Thyroid gland (tissue), 4 donors: ENCODE data around the gene KRT3.
"Not testable (repeated sequence)": the region's sequence is repeated elsewhere in the genome, so short reads cannot be mapped to it uniquely, and the experiment has no call there.

Experiments used
- POLR2A ChIP-seq, 2 donors: fragments of 450-650 bp; IDR thresholded peaks; one replicate each; pipeline ENCODE4 v1.6.1; 2017; ENCODE audit warnings: antibody characterized with exemption in 2 of 2, mild to moderate bottlenecking in 2 of 2, moderate library complexity in 1 of 2
- TF ChIP-seq, protein P1 (sequence below), 6 experiments: fragments of 200-600 bp in 3 of 6; fragments of 450-650 bp in 3 of 6; sonication (generic) in 3 of 6; IDR thresholded peaks; one replicate each; pipeline ENCODE4 v1.5.1; 2016 to 2019; ENCODE audit warnings: antibody characterized with exemption in 6 of 6, mild to moderate bottlenecking in 2 of 6, inconsistent platforms in 1 of 6, moderate library complexity in 1 of 6

- not testable (repeated sequence) for TF ChIP-seq POLR2A (IDR thresholded peaks at IDR 0.05)
- TF ChIP-seq, protein P1, sequence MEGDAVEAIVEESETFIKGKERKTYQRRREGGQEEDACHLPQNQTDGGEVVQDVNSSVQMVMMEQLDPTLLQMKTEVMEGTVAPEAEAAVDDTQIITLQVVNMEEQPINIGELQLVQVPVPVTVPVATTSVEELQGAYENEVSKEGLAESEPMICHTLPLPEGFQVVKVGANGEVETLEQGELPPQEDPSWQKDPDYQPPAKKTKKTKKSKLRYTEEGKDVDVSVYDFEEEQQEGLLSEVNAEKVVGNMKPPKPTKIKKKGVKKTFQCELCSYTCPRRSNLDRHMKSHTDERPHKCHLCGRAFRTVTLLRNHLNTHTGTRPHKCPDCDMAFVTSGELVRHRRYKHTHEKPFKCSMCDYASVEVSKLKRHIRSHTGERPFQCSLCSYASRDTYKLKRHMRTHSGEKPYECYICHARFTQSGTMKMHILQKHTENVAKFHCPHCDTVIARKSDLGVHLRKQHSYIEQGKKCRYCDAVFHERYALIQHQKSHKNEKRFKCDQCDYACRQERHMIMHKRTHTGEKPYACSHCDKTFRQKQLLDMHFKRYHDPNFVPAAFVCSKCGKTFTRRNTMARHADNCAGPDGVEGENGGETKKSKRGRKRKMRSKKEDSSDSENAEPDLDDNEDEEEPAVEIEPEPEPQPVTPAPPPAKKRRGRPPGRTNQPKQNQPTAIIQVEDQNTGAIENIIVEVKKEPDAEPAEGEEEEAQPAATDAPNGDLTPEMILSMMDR (IDR thresholded peaks at IDR 0.05), result not testable (repeated sequence)
Observed at GRCh38 chr12:52795332-52795674, 614 bp downstream of the KRT3 start.
